Activated naive CD4-positive, alpha-beta T cell treated with anti-CD3 and anti-CD28 coated beads, Interleukin-2, amount 50 U/mL, for 72 hours (primary cell): Measurements from ENCODE around the gene VSTM4. TPM values are rescaled to one million over a fixed set of nuclear protein-coding genes. Genes with fewer than 3 reads are reported as not detected.

Experiments used
- ATAC-seq, 2 donors: fragments of 150-1000 bp; cut with Tn5 transposase; 2 replicates each; pipeline ENCODE4 v1.10.0; 2021; ENCODE audit warnings: mild to moderate bottlenecking in 2 of 2, moderate library complexity in 2 of 2
- DNase-seq, 2 donors: peaks; one replicate each; pipeline ENCODE4 v3.0.0; 2021 to 2022; ENCODE audit warnings: low spot score in 2 of 2
- H3K27ac Mint-ChIP-seq, 2 donors: one replicate each; pipeline ENCODE4 v1.8.0; 2022; ENCODE audit warnings: mild to moderate bottlenecking in 2 of 2, mixed read lengths in 2 of 2
- H3K36me3 Mint-ChIP-seq, 2 donors: one replicate each; pipeline ENCODE4 v1.8.0; 2022; ENCODE audit warnings: mixed read lengths in 2 of 2
- H3K9me3 Mint-ChIP-seq, 2 donors: one replicate each; pipeline ENCODE4 v1.8.0; 2022; ENCODE audit warnings: mixed read lengths in 2 of 2
- total RNA-seq, 2 donors: library from RNA; stranded (reverse); gene quantifications; one replicate each; pipeline ENCODE4 v1.2.3, GENCODE V29; 2022

Gene VSTM4
- not detected for total RNA-seq

DNA sequence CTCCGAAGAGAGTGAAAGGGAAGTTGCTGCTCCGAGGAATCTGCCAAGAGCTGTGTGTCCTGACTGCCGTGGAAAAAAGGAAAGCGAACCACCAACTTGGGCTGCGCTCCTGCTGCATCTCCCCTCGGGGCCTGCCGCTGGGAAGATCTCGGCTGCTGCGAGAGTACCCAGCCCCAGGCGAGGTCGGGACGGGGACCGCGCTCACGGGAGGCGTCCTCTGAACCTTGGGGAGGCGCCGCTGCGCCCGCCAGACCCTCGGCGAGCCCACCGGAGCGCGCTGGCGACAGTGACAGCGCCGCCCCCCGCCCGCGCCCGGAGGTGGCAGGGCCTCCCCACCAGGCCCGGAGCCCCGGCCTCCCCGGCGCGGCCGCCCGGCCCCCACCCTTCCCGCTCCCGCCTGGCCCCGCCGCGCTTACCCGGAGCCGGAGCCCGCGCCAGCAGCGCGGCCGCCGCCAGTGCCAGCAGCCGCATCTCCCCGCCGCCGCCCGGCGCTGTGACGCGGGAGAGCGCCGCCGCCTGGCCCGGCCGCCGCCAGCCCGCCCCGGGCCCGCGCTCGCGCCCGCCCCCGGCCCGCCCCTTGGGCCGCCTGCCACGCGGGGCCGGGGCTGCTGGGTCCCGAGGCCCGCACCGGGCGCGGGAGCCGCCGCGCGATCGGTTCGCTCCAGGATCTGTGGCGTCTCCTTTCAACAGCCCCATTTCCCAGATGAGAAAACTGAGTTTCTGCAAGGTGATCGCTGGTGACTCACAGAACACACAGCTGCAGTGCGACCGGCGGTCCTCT, at the start of gene VSTM4:
Gene VSTM4, minus strand, starts transcription at position 508 of the 781 bp plus-strand sequence. Its CDS starts 37 bp downstream, at position 471.
- Mint-ChIP-seq H3K9me3 (no peaks in the 10 kb centered on the region), H3K27ac (no peak within 1 kb of the TSS), H3K36me3 (no peaks in the 10 kb centered on the region)
- ATAC-seq, result peak in 1 of 2 donors; percentile 54
- peak in 1 of 2 donors; percentile 8 for DNase-seq

DNA sequence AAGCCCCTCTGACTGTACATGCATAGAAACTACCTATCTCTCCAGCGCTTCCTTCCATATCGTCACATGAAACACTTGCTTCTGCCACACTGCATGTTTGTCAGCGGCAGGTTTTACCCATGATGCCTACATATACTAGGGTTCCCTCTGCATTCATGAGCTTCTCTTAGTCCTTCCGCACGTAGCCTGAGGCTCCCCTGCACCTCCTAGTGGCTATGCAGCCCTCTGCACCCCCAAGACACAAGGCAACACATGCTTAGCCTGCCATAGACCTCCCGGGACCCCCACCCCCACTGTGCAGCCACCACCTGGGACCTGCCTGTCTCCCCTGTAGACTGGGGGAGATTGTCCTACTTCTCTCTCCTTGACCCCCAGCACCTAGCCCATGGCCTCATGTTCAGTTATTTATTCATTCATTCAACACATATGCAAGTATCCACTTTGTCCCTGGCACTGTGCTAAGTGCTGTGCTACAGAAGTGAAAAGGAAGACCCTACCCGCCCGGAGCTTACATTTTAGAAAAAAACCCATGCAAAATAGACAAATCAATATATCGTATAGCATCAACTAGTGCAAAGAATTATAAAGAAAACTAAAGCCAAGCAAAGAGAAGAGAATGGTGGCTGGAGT, 49.4 kb upstream of the VSTM4 start:
- no peak overlapping the region for H3K27ac Mint-ChIP-seq
- DNase-seq (peak in 1 of 2 donors; percentile 61), ATAC-seq (peak; percentile 45 to 92)
- H3K9me3 Mint-ChIP-seq, result no peaks in the 10 kb centered on the region
- no peaks in the 10 kb centered on the region for H3K36me3 Mint-ChIP-seq

GRCh38 chr10:49163741-49164140, 48.4 kb upstream of the VSTM4 start:
- Mint-ChIP-seq H3K9me3 (no peaks in the 10 kb centered on the region), H3K36me3 (no peaks in the 10 kb centered on the region), H3K27ac (no peak overlapping the region)
- DNase-seq, result no peak
- ATAC-seq, result no peak

DNA sequence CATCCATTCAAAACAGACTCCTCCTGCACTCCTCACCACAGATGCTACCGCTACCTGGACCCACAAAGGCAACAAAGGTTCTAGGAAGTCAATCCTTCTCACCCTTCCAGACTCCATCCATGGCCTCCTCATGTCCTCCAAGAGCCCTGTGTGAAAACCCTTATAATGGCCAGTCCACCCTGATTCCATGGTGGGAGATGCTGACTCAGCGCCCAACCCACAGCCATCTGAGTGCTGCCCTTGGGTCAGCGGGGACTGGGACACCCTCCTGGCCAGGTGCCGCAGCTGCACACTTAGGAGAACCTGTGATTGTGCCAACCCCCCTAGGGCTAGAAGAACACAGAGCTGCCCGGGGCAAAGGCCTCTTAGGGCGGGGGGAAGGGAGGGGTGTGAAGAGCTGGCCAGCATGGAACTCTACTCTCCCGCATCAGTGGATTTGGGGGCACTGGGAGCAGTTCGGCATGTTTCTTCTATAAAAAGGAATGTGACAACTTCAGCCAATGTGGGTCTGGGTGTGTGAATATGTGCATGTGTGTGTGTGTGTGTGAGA, 47.5 kb upstream of the VSTM4 start:
- no peak overlapping the region for H3K27ac Mint-ChIP-seq
- ATAC-seq (no peak), DNase-seq (no peak)
- no peaks in the 10 kb centered on the region for H3K36me3 Mint-ChIP-seq
- no peaks in the 10 kb centered on the region for H3K9me3 Mint-ChIP-seq

GRCh38 chr10:49162063-49162462, 46.7 kb upstream of the VSTM4 start:
- no peak for ATAC-seq
- no peak overlapping the region for H3K27ac Mint-ChIP-seq
- H3K36me3 Mint-ChIP-seq, result no peaks in the 10 kb centered on the region
- no peaks in the 10 kb centered on the region for H3K9me3 Mint-ChIP-seq
- no peak for DNase-seq

- Mint-ChIP-seq H3K9me3 (no peaks in the 10 kb centered on the region), H3K36me3 (no peaks in the 10 kb centered on the region), H3K27ac (no peak overlapping the region)
- ATAC-seq (no peak), DNase-seq (no peak)
These were observed 46.2 kb upstream of the VSTM4 start for GRCh38 chr10:49161411-49161997.

DNA sequence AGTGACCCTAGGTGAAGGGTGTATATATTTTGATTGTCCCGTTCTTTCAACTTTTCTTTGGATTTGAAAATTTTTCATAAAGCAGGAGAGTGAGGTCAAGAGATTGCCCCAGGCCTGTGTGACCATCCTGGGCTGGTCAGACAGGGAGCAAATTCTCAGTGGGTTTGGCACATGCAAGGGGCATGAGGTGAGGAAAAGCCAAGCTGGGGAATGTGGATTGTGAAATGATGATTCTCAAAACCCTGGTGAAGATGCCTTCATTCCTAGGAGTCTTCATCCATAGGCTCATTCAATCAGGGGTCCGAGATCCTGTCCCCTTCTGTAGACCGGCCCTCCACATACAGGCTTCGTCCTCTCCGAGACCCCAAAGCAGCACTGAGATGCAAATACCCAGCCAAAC, 45.5 kb upstream of the VSTM4 start:
- Mint-ChIP-seq H3K36me3 (no peaks in the 10 kb centered on the region), H3K27ac (no peak overlapping the region), H3K9me3 (no peaks in the 10 kb centered on the region)
- DNase-seq, result no peak
- no peak for ATAC-seq

DNA sequence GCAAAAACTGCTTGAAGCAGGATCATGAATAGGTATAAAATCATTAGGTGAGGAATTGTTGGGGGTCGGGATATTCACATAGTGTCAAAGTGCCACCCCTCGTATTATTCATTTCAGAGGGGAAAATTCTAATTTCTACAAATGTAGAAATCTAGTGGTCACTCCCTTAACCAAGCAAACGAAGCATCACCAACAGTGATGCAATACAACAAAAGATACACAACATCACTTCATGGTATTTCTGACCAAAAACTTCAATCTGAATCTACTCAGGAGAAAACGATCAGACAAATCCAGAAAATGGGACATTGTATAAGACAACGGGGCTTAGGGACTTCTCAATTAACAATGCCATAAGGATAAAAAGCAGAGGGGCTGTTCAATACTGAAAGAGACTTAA, 44.8 kb upstream of the VSTM4 start:
- no peak overlapping the region for H3K27ac Mint-ChIP-seq
- DNase-seq, result no peak

GRCh38 chr10:49158915-49159314, 43.6 kb upstream of the VSTM4 start:
- Mint-ChIP-seq H3K27ac (no peak overlapping the region), H3K9me3 (no peaks in the 10 kb centered on the region), H3K36me3 (no peaks in the 10 kb centered on the region)
- no peak for ATAC-seq
- no peak for DNase-seq

More for the DNA sequence above, 44.8 kb upstream of the VSTM4 start:
- Mint-ChIP-seq H3K36me3 (no peaks in the 10 kb centered on the region), H3K9me3 (no peaks in the 10 kb centered on the region)
- ATAC-seq, result no peak

GRCh38 chr10:49158404-49158803, 43.1 kb upstream of the VSTM4 start:
- DNase-seq (no peak), ATAC-seq (no peak)
- no peaks in the 10 kb centered on the region for H3K36me3 Mint-ChIP-seq
- no peaks in the 10 kb centered on the region for H3K9me3 Mint-ChIP-seq
- H3K27ac Mint-ChIP-seq, result no peak overlapping the region

- Mint-ChIP-seq H3K27ac (no peak overlapping the region), H3K9me3 (no peaks in the 10 kb centered on the region), H3K36me3 (no peaks in the 10 kb centered on the region)
- ATAC-seq (no peak), DNase-seq (no peak)
These were observed 41.9 kb upstream of the VSTM4 start for GRCh38 chr10:49157229-49157628.

DNA sequence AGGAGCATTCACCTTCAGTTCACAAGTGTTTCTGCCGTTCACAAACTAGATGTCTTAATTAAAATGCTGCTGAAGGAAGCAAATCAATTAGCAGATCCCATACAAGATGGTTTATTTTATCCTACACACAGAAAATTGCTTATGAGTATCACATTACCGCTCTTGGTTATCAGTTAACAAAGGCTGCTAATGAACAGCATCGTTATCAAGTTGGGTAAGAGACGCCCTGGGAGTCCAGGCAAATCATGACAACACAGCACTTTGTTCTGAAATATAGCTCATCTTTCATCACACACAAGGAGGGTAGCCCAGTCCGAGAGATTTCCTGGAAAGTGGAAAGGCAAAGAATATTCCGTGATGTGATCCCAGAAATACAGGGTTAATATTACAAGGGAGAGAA, 39.3 kb upstream of the VSTM4 start:
- no peak overlapping the region for H3K27ac Mint-ChIP-seq
- DNase-seq (no peak), ATAC-seq (no peak)
- H3K9me3 Mint-ChIP-seq, result peaks cover 5 to 7% of the 10 kb centered on the region in 2 donors
- no peaks in the 10 kb centered on the region for H3K36me3 Mint-ChIP-seq

- no peak for ATAC-seq
- H3K27ac Mint-ChIP-seq, result no peak overlapping the region
- DNase-seq, result no peak
- H3K9me3 Mint-ChIP-seq, result peaks cover 5 to 9% of the 10 kb centered on the region in 2 donors
- H3K36me3 Mint-ChIP-seq, result no peaks in the 10 kb centered on the region
These were observed 38.6 kb upstream of the VSTM4 start for GRCh38 chr10:49153971-49154370.

- Mint-ChIP-seq H3K36me3 (no peaks in the 10 kb centered on the region), H3K27ac (no peak overlapping the region), H3K9me3 (peaks cover 9 to 13% of the 10 kb centered on the region in 2 donors)
- ATAC-seq (no peak), DNase-seq (no peak)
These were observed 37.8 kb upstream of the VSTM4 start for GRCh38 chr10:49153115-49153514.

DNA sequence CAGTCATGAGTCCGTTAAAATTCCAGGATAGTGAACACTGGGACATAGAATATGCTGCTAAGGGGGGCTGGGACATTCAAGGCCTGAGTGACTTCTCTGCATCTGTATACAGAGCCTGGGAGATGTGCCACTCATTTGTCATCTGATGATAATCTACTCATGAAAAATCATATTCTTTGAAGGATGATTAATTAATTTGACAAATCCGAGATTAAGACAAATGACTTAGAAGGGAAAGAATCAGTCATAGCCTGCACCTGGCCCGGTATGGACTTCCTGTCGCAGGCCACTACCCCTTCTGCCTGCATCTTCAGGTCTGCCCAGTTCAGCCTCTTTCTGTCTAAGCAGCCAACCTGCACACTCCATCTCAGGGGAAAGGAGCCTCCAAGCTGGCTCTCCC, 37.3 kb upstream of the VSTM4 start:
- ATAC-seq, result no peak
- H3K36me3 Mint-ChIP-seq, result no peaks in the 10 kb centered on the region
- DNase-seq, result no peak
- H3K27ac Mint-ChIP-seq, result no peak overlapping the region
- H3K9me3 Mint-ChIP-seq, result peaks cover 11 to 14% of the 10 kb centered on the region in 2 donors

GRCh38 chr10:49152037-49152436, 36.7 kb upstream of the VSTM4 start:
- no peaks in the 10 kb centered on the region for H3K36me3 Mint-ChIP-seq

DNA sequence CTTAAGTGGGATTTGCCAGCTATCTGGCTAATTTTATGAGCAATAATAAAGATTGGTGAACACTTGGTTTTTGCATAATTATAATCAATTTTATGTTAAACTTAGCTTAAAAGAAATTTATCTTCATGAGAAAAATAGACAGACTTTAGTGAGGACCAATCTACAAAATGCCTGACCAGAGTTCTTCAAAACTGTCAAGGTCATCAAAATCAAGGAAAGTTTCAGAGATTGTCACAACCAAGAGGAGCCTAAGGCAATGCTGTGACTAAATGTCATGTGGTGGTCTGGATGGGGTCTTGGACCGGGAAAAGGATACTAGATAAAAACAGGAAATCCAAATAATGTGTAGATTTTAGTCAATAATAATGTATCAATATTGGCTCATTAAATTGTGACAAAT, 36.2 kb upstream of the VSTM4 start:
- DNase-seq, result no peak
- Mint-ChIP-seq H3K9me3 (peaks cover 13 to 19% of the 10 kb centered on the region in 2 donors), H3K36me3 (no peaks in the 10 kb centered on the region), H3K27ac (no peak overlapping the region)
- no peak for ATAC-seq

More at GRCh38 chr10:49152037-49152436, 36.7 kb upstream of the VSTM4 start:
- Mint-ChIP-seq H3K9me3 (peaks cover 13 to 18% of the 10 kb centered on the region in 2 donors), H3K27ac (no peak overlapping the region)
- DNase-seq, result no peak
- ATAC-seq, result no peak
